Measurements from ENCODE around the gene ENDOU. TPM values are rescaled to one million over a fixed set of nuclear protein-coding genes. Genes with fewer than 3 reads are reported as not detected.

Gene ENDOU
- total RNA-seq, 1 experiment from 2014 or later = not detected

GRCh38 chr12:47742253-47742825 is 17.0 kb upstream of the ENDOU start:
- H3K27ac ChIP-seq = no peak overlapping the region
- peaks cover 19% of the 10 kb centered on the region for H3K4me1 ChIP-seq
- H3K27me3 ChIP-seq = peaks cover 10% of the 10 kb centered on the region; the same call in 1 of the 2 replicates
- no peaks in the 10 kb centered on the region for H3K9me3 ChIP-seq (replicated peaks)
- H3K4me3 ChIP-seq = no peak overlapping the region
- H3K36me3 ChIP-seq = no peaks in the 10 kb centered on the region
- DNase-seq = peak; percentile 58 to 74

- Histone ChIP-seq H3K36me3 (no peaks in the 10 kb centered on the region), H3K9me3 (replicated peaks) (no peaks in the 10 kb centered on the region), H3K27me3 (peaks cover 9% of the 10 kb centered on the region; the same call in 1 of the 2 replicates), H3K4me1 (peaks cover 19% of the 10 kb centered on the region), H3K4me3 (no peak overlapping the region), H3K27ac (no peak overlapping the region)
- DNase-seq = peak; percentile 88 to 92
Observed at GRCh38 chr12:47741340-47741703, 16.0 kb upstream of the ENDOU start.

DNA sequence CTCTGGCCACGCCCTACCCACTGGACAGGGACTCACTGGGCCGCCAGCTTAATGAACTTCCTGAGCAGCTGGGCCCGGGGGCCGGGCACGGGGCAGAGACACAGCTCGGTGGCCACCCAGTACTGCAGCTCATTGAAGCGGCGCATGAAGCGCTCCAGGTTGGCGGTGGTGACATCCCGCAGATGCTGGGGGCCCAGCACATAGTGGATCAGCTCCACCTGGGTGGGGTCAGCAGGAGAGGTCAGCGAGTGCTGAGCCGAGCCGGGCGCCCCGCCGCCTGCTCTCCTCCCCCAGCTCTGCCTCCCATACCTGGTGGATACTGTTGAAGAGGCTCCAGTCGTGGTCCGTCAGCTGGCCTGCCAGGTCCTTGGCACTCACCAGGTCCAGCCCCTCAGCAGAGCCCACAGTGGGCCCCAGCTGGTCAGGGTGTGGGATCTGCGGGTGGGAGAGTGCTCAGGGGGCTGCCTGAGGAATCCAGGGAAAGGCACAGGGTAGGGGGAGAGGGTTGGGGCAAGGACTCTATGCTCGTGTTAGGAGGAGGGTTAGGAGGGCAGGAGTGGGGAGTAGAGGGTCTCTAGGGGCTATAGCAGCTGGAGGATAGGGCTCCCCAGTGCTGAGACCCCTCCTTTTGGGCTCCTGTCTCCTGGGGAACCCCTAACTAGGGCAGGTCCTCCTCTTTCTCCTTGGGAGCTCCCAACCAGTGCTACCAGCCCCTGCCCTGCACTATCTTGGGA is 15.5 kb upstream of the ENDOU start:
- Histone ChIP-seq H3K27ac (no peak overlapping the region), H3K36me3 (no peaks in the 10 kb centered on the region), H3K4me3 (peak overlapping the region; percentile 12), H3K4me1 (peaks cover 19% of the 10 kb centered on the region), H3K27me3 (peaks cover 6% of the 10 kb centered on the region; the same call in 1 of the 2 replicates), H3K9me3 (replicated peaks) (no peaks in the 10 kb centered on the region)
- DNase-seq = peak; percentile 70 to 75

DNA sequence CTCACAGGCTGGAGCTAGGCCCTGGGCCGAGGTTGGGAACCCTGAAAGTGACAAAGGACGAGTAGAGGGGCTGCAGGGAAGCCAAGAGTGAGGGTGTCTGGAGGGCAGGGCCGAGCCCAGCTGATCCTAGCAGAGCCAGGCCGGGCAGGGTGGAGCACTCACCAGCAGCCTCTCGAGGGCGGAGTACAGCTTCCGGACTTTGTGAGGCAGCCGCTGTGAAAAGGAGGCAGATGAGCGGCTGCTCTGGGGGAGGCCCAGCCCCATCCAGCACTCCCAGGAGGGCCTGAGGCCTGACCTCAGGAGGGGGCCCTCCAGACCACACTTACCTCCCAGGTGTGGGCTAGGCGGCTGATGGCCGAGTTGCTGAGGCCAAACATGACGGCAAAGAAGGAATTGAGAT is 14.7 kb upstream of the ENDOU start:
- H3K4me1 ChIP-seq = peaks cover 22% of the 10 kb centered on the region
- no peak overlapping the region for H3K27ac ChIP-seq
- H3K4me3 ChIP-seq = no peak overlapping the region
- H3K27me3 ChIP-seq = peaks cover 6% of the 10 kb centered on the region; the same call in 1 of the 2 replicates
- no peaks in the 10 kb centered on the region for H3K9me3 ChIP-seq (replicated peaks)
- H3K36me3 ChIP-seq = no peaks in the 10 kb centered on the region
- DNase-seq = no peak

GRCh38 chr12:47739297-47739696 is 14.0 kb upstream of the ENDOU start:
- DNase-seq = no peak
- no peak overlapping the region for H3K27ac ChIP-seq
- H3K9me3 ChIP-seq (replicated peaks) = no peaks in the 10 kb centered on the region
- H3K4me3 ChIP-seq = no peak overlapping the region
- peaks cover 6% of the 10 kb centered on the region; the same call in 1 of the 2 replicates for H3K27me3 ChIP-seq
- H3K36me3 ChIP-seq = no peaks in the 10 kb centered on the region
- H3K4me1 ChIP-seq = peaks cover 29% of the 10 kb centered on the region

GRCh38 chr12:47737936-47738594 is 12.8 kb upstream of the ENDOU start:
- DNase-seq = no peak
- Histone ChIP-seq H3K4me1 (peaks cover 29% of the 10 kb centered on the region), H3K4me3 (no peak overlapping the region), H3K36me3 (no peaks in the 10 kb centered on the region), H3K27me3 (no peaks in the 10 kb centered on the region), H3K9me3 (replicated peaks) (no peaks in the 10 kb centered on the region), H3K27ac (no peak overlapping the region)

DNA sequence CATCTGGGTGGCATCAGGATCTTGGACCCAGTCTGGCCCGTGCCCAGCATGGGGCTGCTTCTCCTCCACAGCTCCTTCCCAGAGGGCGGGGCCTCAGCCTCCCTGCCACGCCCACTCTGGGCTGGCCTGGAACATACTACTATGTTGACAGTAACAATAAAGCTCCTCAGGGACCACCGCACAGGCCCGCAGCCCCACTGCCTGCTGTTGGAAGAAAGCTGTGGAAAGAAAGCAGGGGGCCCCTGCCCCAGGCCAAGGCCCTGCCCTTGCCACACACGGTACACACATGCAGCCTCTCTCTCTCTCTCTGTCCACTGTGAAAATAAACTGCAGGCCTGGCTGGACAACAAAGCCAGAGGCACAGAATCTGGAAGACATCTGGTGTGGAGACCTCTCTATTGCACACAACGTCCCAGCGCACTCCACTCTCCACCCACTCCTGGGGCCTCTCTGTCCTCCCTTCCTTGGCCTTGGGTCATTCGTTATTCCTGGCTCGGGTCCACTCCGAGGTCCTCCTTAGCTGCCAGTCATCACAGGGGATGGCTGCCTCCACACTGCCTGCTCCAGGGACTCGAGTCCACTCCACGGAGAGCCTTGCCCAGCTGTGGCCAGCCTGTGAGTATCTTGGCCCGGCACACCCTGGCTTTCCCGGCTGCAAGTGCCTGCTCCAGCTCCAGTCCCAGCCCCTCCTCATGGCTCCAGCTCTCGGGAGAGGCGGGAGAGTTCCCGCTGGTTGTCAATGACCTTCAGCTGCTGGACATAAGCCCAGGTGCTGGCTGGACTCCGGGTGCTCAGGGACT is 11.8 kb upstream of the ENDOU start:
- Histone ChIP-seq H3K36me3 (no peaks in the 10 kb centered on the region), H3K4me1 (peaks cover 29% of the 10 kb centered on the region), H3K27ac (no peak overlapping the region), H3K4me3 (no peak overlapping the region), H3K9me3 (replicated peaks) (no peaks in the 10 kb centered on the region), H3K27me3 (no peaks in the 10 kb centered on the region)
- no peak for DNase-seq

DNA sequence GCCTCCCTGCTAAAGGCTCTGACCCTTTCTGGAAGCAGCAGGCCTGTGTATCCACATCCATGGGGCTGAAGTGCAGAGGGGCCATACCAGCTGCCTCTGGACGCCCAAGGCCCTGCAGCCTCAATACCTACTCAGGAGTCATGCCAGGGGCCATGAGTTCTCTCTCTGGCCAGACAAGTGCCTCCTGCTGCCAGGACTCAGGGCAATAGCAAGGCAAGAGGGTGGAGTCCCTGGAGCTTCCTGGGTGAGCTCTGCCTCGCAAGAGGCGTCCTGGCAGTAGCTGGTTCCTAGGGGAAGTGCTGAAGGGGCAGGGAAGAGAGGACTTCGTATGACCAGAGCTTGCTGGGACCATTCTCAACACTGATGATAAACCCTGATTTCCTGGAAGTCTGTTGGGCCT is 10.9 kb upstream of the ENDOU start:
- no peaks in the 10 kb centered on the region for H3K27me3 ChIP-seq
- no peak for DNase-seq
- no peaks in the 10 kb centered on the region for H3K36me3 ChIP-seq
- peaks cover 23% of the 10 kb centered on the region for H3K4me1 ChIP-seq
- no peak overlapping the region for H3K27ac ChIP-seq
- no peaks in the 10 kb centered on the region for H3K9me3 ChIP-seq (replicated peaks)
- no peak overlapping the region for H3K4me3 ChIP-seq

- peaks cover 17% of the 10 kb centered on the region for H3K4me1 ChIP-seq
- no peak for DNase-seq
- H3K36me3 ChIP-seq = no peaks in the 10 kb centered on the region
- no peaks in the 10 kb centered on the region for H3K9me3 ChIP-seq (replicated peaks)
- no peaks in the 10 kb centered on the region for H3K27me3 ChIP-seq
- no peak overlapping the region for H3K27ac ChIP-seq
- H3K4me3 ChIP-seq = no peak overlapping the region
Observed at GRCh38 chr12:47735649-47736048, 10.4 kb upstream of the ENDOU start.

DNA sequence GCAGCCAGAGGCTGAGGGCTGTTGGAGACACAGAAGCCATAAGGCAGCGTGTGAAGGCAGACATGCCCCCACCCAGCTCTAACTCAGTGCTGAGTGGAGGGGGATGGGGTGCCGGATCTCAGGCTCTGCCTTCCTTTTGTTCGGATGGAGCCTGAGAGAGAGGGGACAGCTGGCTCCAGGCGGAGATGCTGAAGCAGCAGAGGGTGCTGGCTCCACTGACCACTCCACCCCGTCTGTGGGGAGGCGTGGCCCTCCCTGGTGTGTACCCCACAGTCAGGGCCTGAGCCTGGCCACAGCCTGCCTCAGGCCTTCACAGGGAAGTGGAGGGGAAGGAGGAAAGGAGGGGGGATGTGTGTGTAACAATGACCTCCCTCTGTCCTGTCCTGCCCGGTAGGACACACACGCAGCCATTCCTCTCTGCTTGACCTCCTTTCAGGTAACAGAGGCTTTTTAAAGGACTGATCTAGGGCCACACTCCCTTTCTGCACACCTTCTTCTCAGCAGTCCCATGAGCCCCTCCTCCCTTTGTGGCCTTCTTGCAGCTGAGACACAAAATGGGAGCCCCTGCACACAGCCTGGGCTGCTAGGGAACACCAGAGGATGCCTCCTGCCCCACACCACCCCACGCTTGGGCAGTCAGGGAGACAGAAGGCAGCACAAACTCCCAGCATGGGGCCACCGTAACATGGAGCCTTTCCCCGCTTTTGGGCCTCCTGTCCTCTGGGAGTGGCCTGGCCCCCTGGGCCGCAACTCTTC is 9.6 kb upstream of the ENDOU start:
- no peak overlapping the region for H3K27ac ChIP-seq
- no peaks in the 10 kb centered on the region for H3K36me3 ChIP-seq
- no peaks in the 10 kb centered on the region for H3K27me3 ChIP-seq
- H3K4me3 ChIP-seq = no peak overlapping the region
- peak; percentile 71 to 73 for DNase-seq
- peaks cover 19% of the 10 kb centered on the region for H3K4me1 ChIP-seq
- H3K9me3 ChIP-seq (replicated peaks) = no peaks in the 10 kb centered on the region

DNA sequence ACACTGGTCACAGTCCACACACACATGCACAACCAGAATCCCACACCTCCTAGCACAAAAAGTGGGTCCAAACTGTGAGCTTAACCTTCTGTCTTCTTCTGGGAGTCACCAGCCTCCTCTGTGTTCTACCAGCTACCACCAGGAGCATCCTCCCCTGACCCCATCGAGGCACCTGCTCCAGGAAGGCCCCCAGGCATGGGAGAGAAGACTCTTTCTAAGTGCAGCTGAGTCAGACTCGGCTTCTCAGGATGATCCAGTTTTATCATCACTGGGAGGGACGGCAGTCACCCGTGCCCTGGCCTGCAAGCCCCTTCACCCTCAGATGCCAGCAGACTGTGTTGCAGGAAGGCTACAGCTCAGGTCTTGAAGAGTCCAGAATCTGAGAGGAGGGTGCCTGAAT is 7.9 kb upstream of the ENDOU start:
- H3K4me1 ChIP-seq = peaks cover 32% of the 10 kb centered on the region
- H3K27ac ChIP-seq = no peak overlapping the region

DNA sequence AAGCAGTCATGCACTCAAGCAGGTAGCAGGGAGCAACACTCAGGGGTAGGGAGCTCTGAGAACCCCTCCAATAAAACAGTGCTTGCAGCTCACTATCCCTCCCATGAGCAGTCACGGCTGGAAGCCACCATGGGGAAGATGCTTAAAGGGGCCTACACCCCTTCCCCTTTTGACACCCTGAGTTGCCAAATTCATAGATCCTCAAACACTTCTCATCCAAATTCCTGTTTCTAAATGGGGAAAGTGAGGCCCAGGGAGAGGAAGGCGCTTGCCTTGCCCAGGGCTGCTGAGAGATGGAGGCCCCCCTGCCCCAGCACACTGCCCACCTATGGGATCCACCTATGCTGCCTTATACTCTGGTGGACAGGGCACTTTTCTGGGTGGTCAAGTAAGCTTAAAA is 7.2 kb upstream of the ENDOU start:
- Histone ChIP-seq H3K27ac (no peak overlapping the region), H3K36me3 (no peaks in the 10 kb centered on the region), H3K9me3 (replicated peaks) (no peaks in the 10 kb centered on the region), H3K4me3 (no peak overlapping the region), H3K27me3 (no peaks in the 10 kb centered on the region), H3K4me1 (peaks cover 32% of the 10 kb centered on the region)
- no peak for DNase-seq

More for the DNA sequence above, 7.9 kb upstream of the ENDOU start:
- DNase-seq = no peak
- no peaks in the 10 kb centered on the region for H3K27me3 ChIP-seq
- no peaks in the 10 kb centered on the region for H3K36me3 ChIP-seq
- H3K4me3 ChIP-seq = no peak overlapping the region
- no peaks in the 10 kb centered on the region for H3K9me3 ChIP-seq (replicated peaks)

DNA sequence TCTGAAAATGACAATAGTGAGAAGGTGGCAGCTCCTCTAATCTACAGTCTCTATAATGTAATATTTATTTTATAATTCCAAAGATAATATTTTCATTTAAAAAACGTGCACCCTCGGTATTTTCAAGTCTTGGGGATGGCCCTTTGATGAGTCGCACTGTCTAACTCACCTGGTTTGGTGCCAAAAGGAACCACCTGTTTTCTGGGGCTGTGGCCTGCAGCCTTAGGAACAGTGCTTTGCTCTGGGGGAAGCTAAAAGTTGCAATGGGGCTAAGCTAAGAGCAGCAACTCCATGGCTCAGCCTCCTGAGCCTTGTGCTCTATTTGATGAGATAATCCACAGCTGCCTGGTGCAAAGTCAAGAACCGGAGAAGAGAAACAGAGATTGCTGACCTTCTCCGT is 6.4 kb upstream of the ENDOU start:
- peaks cover 32% of the 10 kb centered on the region for H3K4me1 ChIP-seq
- H3K9me3 ChIP-seq (replicated peaks) = no peaks in the 10 kb centered on the region
- H3K27ac ChIP-seq = no peak overlapping the region
- H3K4me3 ChIP-seq = no peak overlapping the region
- no peaks in the 10 kb centered on the region for H3K27me3 ChIP-seq
- DNase-seq = no peak
- no peaks in the 10 kb centered on the region for H3K36me3 ChIP-seq

- Histone ChIP-seq H3K4me3 (no peak overlapping the region), H3K36me3 (no peaks in the 10 kb centered on the region), H3K27me3 (no peaks in the 10 kb centered on the region), H3K27ac (no peak overlapping the region), H3K9me3 (replicated peaks) (no peaks in the 10 kb centered on the region), H3K4me1 (peaks cover 39% of the 10 kb centered on the region)
- no peak for DNase-seq
Observed at GRCh38 chr12:47730341-47730744, 5.1 kb upstream of the ENDOU start.

Data from SJCRH30 (cell line).